Right renal cortex interstitium (tissue), 3 donors: ENCODE measurements around the gene FOXB2. TPM values are rescaled to one million over a fixed set of nuclear protein-coding genes. Genes with fewer than 3 reads are reported as not detected.

Experiments
- DNase-seq, 3 donors: peaks; one replicate each; pipeline ENCODE4 v3.0.0-alpha.2; 2013; ENCODE audit warnings: low read depth in 3 of 3, low spot score in 2 of 3
- polyA plus RNA-seq, 3 donors: library from polyadenylated mRNA; unstranded; fragments of 120-200 nt; gene quantifications; one replicate each; pipeline ENCODE4 v1.2.1, GENCODE V29; 2013; ENCODE audit not compliant: insufficient read length in 3 of 3

FOXB2 gene
- polyA plus RNA-seq, 3 donors, result not detected

GRCh38 chr9:77015327-77016048, 4.0 kb upstream of the FOXB2 start:
- DNase-seq, result no peak

GRCh38 chr9:77016121-77016525, 3.3 kb upstream of the FOXB2 start:
- no peak for DNase-seq

GRCh38 chr9:77016526-77017504, 2.6 kb upstream of the FOXB2 start:
- DNase-seq, result no peak

GRCh38 chr9:77017505-77017894, 2.0 kb upstream of the FOXB2 start:
- DNase-seq, result no peak

- DNase-seq, result no peak
Measured at GRCh38 chr9:77018058-77018968, 1.1 kb upstream of the FOXB2 start.

- DNase-seq, result no peak
Measured at GRCh38 chr9:77018969-77019235, 553 bp upstream of the FOXB2 start.

- no peak for DNase-seq
Measured at GRCh38 chr9:77019926-77020412, 514 bp downstream of the FOXB2 start.

- no peak for DNase-seq
Measured at GRCh38 chr9:77020413-77021290, 1.2 kb downstream of the FOXB2 start.

GRCh38 chr9:77021291-77021894, 1.9 kb downstream of the FOXB2 start:
- DNase-seq, result no peak

- DNase-seq, result no peak
Measured at GRCh38 chr9:77021922-77022782, 2.7 kb downstream of the FOXB2 start.

- no peak for DNase-seq
Measured at GRCh38 chr9:77022783-77023440, 3.5 kb downstream of the FOXB2 start.

GRCh38 chr9:77023726-77024125, 4.3 kb downstream of the FOXB2 start:
- no peak for DNase-seq

GRCh38 chr9:77024776-77025545, 5.5 kb downstream of the FOXB2 start:
- DNase-seq, result no peak

- DNase-seq, result no peak
Measured at GRCh38 chr9:77028478-77028877, 9.0 kb downstream of the FOXB2 start.

GRCh38 chr9:77030045-77030444, 10.6 kb downstream of the FOXB2 start:
- DNase-seq, result no peak

GRCh38 chr9:77038281-77039036, 19.0 kb downstream of the FOXB2 start:
- no peak for DNase-seq

GRCh38 chr9:77040340-77040739, 20.9 kb downstream of the FOXB2 start:
- no peak for DNase-seq
